ENCODE measurements around the gene PALLD. TPM values are rescaled to one million over a fixed set of nuclear protein-coding genes. Genes with fewer than 3 reads are reported as not detected.

The PALLD gene
- total and polyA plus RNA-seq, 2 of the 13 experiments (the other 11 are each of a cell fraction or from before 2014, with no cell fraction given) = 0.50 to 1.5 TPM

GRCh38 chr4:168478868-168479267, 18.0 kb upstream of the PALLD start:
- FAIRE-seq (no peak), DNase-seq (ENCODE audit: low spot score) (no peak), ATAC-seq (no peak)
- POLR2A ChIA-PET = no interaction called here
- 96% methylated on average over 3 of the region's 3 CpGs for WGBS (ENCODE audit: low lambda C conversion rate)
- TF ChIP-seq DZIP1 (CRISPR knock-in tag; IDR thresholded peaks at IDR 0.05) (no peak), ZNF276 (CRISPR knock-in tag; IDR thresholded peaks at IDR 0.05; ENCODE audit: low read depth) (no peak), NR0B2 (CRISPR knock-in tag; IDR thresholded peaks at IDR 0.05) (no peak), SATB2 (CRISPR knock-in tag; IDR thresholded peaks at IDR 0.05) (no peak), ZNF484 (CRISPR knock-in tag; IDR thresholded peaks at IDR 0.05; ENCODE audit: borderline replicate concordance, low read depth) (no peak), ETS1 (CRISPR knock-in tag; IDR thresholded peaks at IDR 0.05) (no peak), STAG1 (CRISPR knock-in tag; IDR thresholded peaks at IDR 0.05) (no peak), ZNF720 (CRISPR knock-in tag; IDR thresholded peaks at IDR 0.05) (no peak), RXRB (CRISPR knock-in tag; IDR thresholded peaks at IDR 0.05; ENCODE audit: borderline replicate concordance) (no peak)
- H2AFZ ChIP-seq (ENCODE audit: low read length) = no peak overlapping the region
- in situ Hi-C loops (cut with HindIII; ENCODE audit: extremely low pct_ligation_motif_present, low pct_unique_long_range_greater_than_20kb) = no loop called here
- H3K36me3 ChIP-seq (replicated peaks in 1 of 2; ENCODE audit: control insufficient read depth in 1 of 2, insufficient read depth in 2 of 2, low read length in 2 of 2) = no peaks in the 10 kb centered on the region
- no peaks in the 10 kb centered on the region for H3K9me3 ChIP-seq (ENCODE audit: low read length)
- no peak overlapping the region for H3K4me3 ChIP-seq (replicated peaks in 1 of 3; ENCODE audit: insufficient read depth in 1 of 3, low read depth in 2 of 3, low read length in 3 of 3)
- peaks cover 8% of the 10 kb centered on the region; the same call in 1 of the 2 replicates for H3K4me1 ChIP-seq (ENCODE audit: insufficient read depth, low read length)
- intact Hi-C loops (cut with micrococcal nuclease; ENCODE audit: unreplicated experiment) = no loop called here
- no peak overlapping the region for H3K9ac ChIP-seq (ENCODE audit: insufficient read depth, low read depth, low read length)
- peaks cover 0 to 2% of the 10 kb centered on the region in 2 experiments; a peak in 1 of 5 replicates for H3K27me3 ChIP-seq (ENCODE audit: control insufficient read depth in 1 of 2, insufficient read depth in 2 of 2, low read length in 2 of 2)
- H4K20me1 ChIP-seq (ENCODE audit: insufficient read depth, low read length) = no peaks in the 10 kb centered on the region
- no peak overlapping the region for H3K4me2 ChIP-seq (ENCODE audit: low read depth, low read length)
- no TSS peak for BruUV-seq (replicated peaks)
- no peak overlapping the region for H3K27ac ChIP-seq (ENCODE audit: extremely low read length, insufficient read depth, low read length)
- H3K79me2 ChIP-seq (ENCODE audit: insufficient read depth, low read length) = no peaks in the 10 kb centered on the region
- CTCF ChIA-PET (ENCODE audit: low intra/inter-chr PET ratio, low total read pairs) = no interaction called here
